ENCODE data around the gene TARBP2. TPM values are rescaled to one million over a fixed set of nuclear protein-coding genes. Genes with fewer than 3 reads are reported as not detected.

Gene TARBP2
- total RNA-seq, 2 experiments from 2014 or later = 45.9 to 49.1 TPM

DNA sequence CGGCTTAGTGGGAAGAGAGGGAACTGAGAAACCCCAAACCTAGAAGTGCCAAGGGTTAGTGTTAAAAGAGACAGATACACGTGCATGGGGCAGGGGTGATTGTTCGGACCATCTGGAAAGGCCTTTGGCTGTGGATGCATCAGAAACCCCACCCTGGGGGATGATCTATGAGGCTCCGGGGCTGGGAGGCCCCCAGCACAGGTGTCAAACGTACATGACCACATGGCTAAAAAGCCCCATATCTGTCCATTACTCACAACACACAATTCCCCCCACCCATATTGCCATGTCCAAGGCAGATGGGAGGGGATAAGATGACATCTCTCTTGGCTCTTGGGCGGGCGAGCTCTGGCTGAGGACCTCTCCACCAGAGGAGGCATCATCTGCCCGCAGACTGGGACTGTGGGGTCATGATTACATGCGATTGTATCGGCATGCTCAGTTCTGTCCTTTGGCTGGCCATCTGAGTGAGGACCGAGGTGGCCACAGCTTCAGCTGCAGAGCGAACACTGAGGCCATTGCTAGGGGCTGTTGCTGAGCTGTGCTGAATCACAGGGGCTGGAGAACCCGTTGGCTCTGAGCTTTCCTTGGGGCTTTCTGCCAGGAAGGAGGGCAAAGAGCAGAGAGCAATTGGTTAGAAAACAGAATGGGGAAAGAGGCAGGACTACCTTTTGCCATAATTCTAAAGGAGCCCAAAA lies 15.8 kb downstream of the TARBP2 start:
- no peak for TF ChIP-seq EZH2phosphoT487 (IDR thresholded peaks at IDR 0.05; ENCODE audit: borderline replicate concordance, low read depth, low read length)
- TF ChIP-seq, protein P1, sequence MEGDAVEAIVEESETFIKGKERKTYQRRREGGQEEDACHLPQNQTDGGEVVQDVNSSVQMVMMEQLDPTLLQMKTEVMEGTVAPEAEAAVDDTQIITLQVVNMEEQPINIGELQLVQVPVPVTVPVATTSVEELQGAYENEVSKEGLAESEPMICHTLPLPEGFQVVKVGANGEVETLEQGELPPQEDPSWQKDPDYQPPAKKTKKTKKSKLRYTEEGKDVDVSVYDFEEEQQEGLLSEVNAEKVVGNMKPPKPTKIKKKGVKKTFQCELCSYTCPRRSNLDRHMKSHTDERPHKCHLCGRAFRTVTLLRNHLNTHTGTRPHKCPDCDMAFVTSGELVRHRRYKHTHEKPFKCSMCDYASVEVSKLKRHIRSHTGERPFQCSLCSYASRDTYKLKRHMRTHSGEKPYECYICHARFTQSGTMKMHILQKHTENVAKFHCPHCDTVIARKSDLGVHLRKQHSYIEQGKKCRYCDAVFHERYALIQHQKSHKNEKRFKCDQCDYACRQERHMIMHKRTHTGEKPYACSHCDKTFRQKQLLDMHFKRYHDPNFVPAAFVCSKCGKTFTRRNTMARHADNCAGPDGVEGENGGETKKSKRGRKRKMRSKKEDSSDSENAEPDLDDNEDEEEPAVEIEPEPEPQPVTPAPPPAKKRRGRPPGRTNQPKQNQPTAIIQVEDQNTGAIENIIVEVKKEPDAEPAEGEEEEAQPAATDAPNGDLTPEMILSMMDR (conservative IDR thresholded peaks at IDR 0.05; ENCODE audit: low read length) = no peak
- no peak overlapping the region for H2AFZ ChIP-seq (ENCODE audit: low read length)
- H3K4me2 ChIP-seq (ENCODE audit: low read length) = no peak overlapping the region
- no TSS peak for BruUV-seq (replicated peaks)
- H3K9me2 ChIP-seq (ENCODE audit: insufficient read depth, low read length) = no peaks in the 10 kb centered on the region
- no peak for DNase-seq (ENCODE audit: low spot score)
- POLR2A ChIA-PET = interaction anchor here (1.0 kb wide), 1 partner anchor 20 kb away, joined by 3 read pairs; no protein-coding TSS in a partner anchor
- no peak overlapping the region for H3K4me3 ChIP-seq (ENCODE audit: low read depth, low read length, poor library complexity, severe bottlenecking)
- H3K27ac ChIP-seq (ENCODE audit: low read depth, low read length, poor library complexity, severe bottlenecking) = no peak overlapping the region
- no peaks in the 10 kb centered on the region for H4K20me1 ChIP-seq (ENCODE audit: insufficient read depth, low read length)
- no peaks in the 10 kb centered on the region for H3K9me3 ChIP-seq (ENCODE audit: low read length)
- intact Hi-C loops (cut with micrococcal nuclease; ENCODE audit: unreplicated experiment) = no loop called here
- peaks cover 32% of the 10 kb centered on the region for H3K36me3 ChIP-seq (ENCODE audit: insufficient read depth, low read length)
- CTCF ChIA-PET (ENCODE audit: unreplicated experiment) = no interaction called here
- H3K4me1 ChIP-seq (ENCODE audit: insufficient read depth, low read length, poor library complexity, severe bottlenecking) = no peaks in the 10 kb centered on the region
- H3K79me2 ChIP-seq (ENCODE audit: insufficient read depth, low read depth, low read length) = no peaks in the 10 kb centered on the region

GRCh38 chr12:53518381-53518780 lies 17.3 kb downstream of the TARBP2 start:
- ChIA-PET POLR2A (interaction anchor here (0.8 to 1.2 kb wide), 3 partner anchors 18 to 67 kb away, joined by 3 to 5 read pairs (median 3); partner anchors contain the start of gene TARBP2), CTCF (ENCODE audit: unreplicated experiment) (no interaction called here)
- Histone ChIP-seq H3K36me3 (ENCODE audit: insufficient read depth, low read length) (peaks cover 42% of the 10 kb centered on the region), H4K20me1 (ENCODE audit: insufficient read depth, low read length) (no peaks in the 10 kb centered on the region), H3K9me2 (ENCODE audit: insufficient read depth, low read length) (no peaks in the 10 kb centered on the region), H3K9me3 (ENCODE audit: low read length) (no peaks in the 10 kb centered on the region), H3K4me3 (ENCODE audit: low read depth, low read length, poor library complexity, severe bottlenecking) (no peak overlapping the region), H3K4me1 (ENCODE audit: insufficient read depth, low read length, poor library complexity, severe bottlenecking) (no peaks in the 10 kb centered on the region), H3K27ac (ENCODE audit: low read depth, low read length, poor library complexity, severe bottlenecking) (no peak overlapping the region), H2AFZ (ENCODE audit: low read length) (no peak overlapping the region), H3K79me2 (ENCODE audit: insufficient read depth, low read depth, low read length) (no peaks in the 10 kb centered on the region), H3K4me2 (ENCODE audit: low read length) (no peak overlapping the region)
- no TSS peak for BruUV-seq (replicated peaks)
- intact Hi-C loops (cut with micrococcal nuclease; ENCODE audit: unreplicated experiment) = no loop called here
- DNase-seq (ENCODE audit: low spot score) = no peak
- no peak for TF ChIP-seq EZH2phosphoT487 (IDR thresholded peaks at IDR 0.05; ENCODE audit: borderline replicate concordance, low read depth, low read length)
- TF ChIP-seq, protein P1 (conservative IDR thresholded peaks at IDR 0.05; ENCODE audit: low read length) = no peak

- H3K4me1 ChIP-seq (ENCODE audit: insufficient read depth, low read length, poor library complexity, severe bottlenecking) = no peaks in the 10 kb centered on the region
- no peak for DNase-seq (ENCODE audit: low spot score)
- no peaks in the 10 kb centered on the region for H4K20me1 ChIP-seq (ENCODE audit: insufficient read depth, low read length)
- H3K27ac ChIP-seq (ENCODE audit: low read depth, low read length, poor library complexity, severe bottlenecking) = no peak overlapping the region
- BruUV-seq (replicated peaks) = no TSS peak
- TF ChIP-seq EZH2phosphoT487 (IDR thresholded peaks at IDR 0.05; ENCODE audit: borderline replicate concordance, low read depth, low read length) = no peak
- TF ChIP-seq, protein P1 (conservative IDR thresholded peaks at IDR 0.05; ENCODE audit: low read length) = no peak
- H3K36me3 ChIP-seq (ENCODE audit: insufficient read depth, low read length) = peaks cover 46% of the 10 kb centered on the region
- no peak overlapping the region for H3K4me3 ChIP-seq (ENCODE audit: low read depth, low read length, poor library complexity, severe bottlenecking)
- no peak overlapping the region for H2AFZ ChIP-seq (ENCODE audit: low read length)
- ChIA-PET POLR2A (no interaction called here), CTCF (ENCODE audit: unreplicated experiment) (no interaction called here)
- intact Hi-C loops (cut with micrococcal nuclease; ENCODE audit: unreplicated experiment) = no loop called here
- no peaks in the 10 kb centered on the region for H3K9me3 ChIP-seq (ENCODE audit: low read length)
- no peaks in the 10 kb centered on the region for H3K9me2 ChIP-seq (ENCODE audit: insufficient read depth, low read length)
- H3K4me2 ChIP-seq (ENCODE audit: low read length) = no peak overlapping the region
- H3K79me2 ChIP-seq (ENCODE audit: insufficient read depth, low read depth, low read length) = no peaks in the 10 kb centered on the region
Measured at GRCh38 chr12:53523131-53523530, 22.0 kb downstream of the TARBP2 start.
